Fibroblast of mammary gland (primary cell): ENCODE results near the gene FBLL1.

Experiments
- DNase-seq: peaks from one replicate; pipeline ENCODE4 v3.0.0-alpha.2; 2010; ENCODE audit warnings: low read depth
- H3K4me3 ChIP-seq: 2 replicates; pipeline ENCODE4 v1.5.1; 2011; ENCODE audit warnings: low read depth, mild to moderate bottlenecking, low read length, moderate library complexity; ENCODE audit not compliant: control insufficient read depth
- CTCF ChIP-seq: conservative IDR thresholded peaks from 2 replicates; pipeline ENCODE4 v1.5.1; 2011; ENCODE audit warnings: low read depth, low read length, inconsistent platforms; ENCODE audit not compliant: control insufficient read depth, insufficient read depth

The FBLL1 gene

GRCh38 chr5:168528521-168529373, at the start of gene FBLL1:
Gene FBLL1, plus strand, starts transcription at chr5:168529305. Its CDS starts 200 bp downstream, at chr5:168529505.
- peak within 1 kb of the TSS; percentile 27 for H3K4me3 ChIP-seq
- peak; percentile 24 for DNase-seq
- TF ChIP-seq CTCF = no peak

- no peak overlapping the region for H3K4me3 ChIP-seq
- TF ChIP-seq CTCF = no peak
- no peak for DNase-seq
Observed at GRCh38 chr5:168480601-168481000, 48.5 kb upstream of the FBLL1 start.

GRCh38 chr5:168481330-168481788, 47.7 kb upstream of the FBLL1 start:
- no peak for DNase-seq

GRCh38 chr5:168482361-168482760, 46.7 kb upstream of the FBLL1 start:
- no peak for TF ChIP-seq CTCF
- no peak for DNase-seq
- no peak overlapping the region for H3K4me3 ChIP-seq

More at GRCh38 chr5:168481330-168481788, 47.7 kb upstream of the FBLL1 start:
- no peak for TF ChIP-seq CTCF
- no peak overlapping the region for H3K4me3 ChIP-seq

- DNase-seq = peak; percentile 93
- TF ChIP-seq CTCF = peak; percentile 97
Observed at GRCh38 chr5:168486136-168486879, 42.8 kb upstream of the FBLL1 start, which contains the start of gene RARS1. Gene RARS1, plus strand, starts transcription at chr5:168486471. Its CDS starts 28 bp downstream, at chr5:168486499.

GRCh38 chr5:168489059-168489458, 40.0 kb upstream of the FBLL1 start:
- H3K4me3 ChIP-seq = no peak overlapping the region
- no peak for DNase-seq
- TF ChIP-seq CTCF = no peak

More at GRCh38 chr5:168486136-168486879, 42.8 kb upstream of the FBLL1 start, which contains the start of gene RARS1:
- H3K4me3 ChIP-seq = peak within 1 kb of the TSS; percentile 100
